ENCODE measurements around the gene CLOCK.

The CLOCK gene

DNA sequence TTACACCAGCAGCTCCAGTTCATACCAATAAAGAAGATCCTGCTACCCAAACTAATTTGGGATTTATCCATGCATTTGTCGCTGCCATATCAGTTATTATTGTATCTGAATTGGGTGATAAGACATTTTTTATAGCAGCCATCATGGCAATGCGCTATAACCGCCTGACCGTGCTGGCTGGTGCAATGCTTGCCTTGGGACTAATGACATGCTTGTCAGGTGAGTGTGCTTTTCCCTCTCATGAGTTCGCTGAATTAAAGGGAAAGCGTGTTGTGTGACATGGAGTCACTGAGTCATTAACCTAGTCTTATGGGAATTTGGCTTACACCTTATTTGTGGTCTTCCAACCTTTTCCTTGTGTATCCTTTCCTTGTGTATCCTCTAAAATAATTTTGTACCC is 135.1 kb downstream of the CLOCK start:
- DNase-seq (ENCODE audit: low spot score), result no peak

DNA sequence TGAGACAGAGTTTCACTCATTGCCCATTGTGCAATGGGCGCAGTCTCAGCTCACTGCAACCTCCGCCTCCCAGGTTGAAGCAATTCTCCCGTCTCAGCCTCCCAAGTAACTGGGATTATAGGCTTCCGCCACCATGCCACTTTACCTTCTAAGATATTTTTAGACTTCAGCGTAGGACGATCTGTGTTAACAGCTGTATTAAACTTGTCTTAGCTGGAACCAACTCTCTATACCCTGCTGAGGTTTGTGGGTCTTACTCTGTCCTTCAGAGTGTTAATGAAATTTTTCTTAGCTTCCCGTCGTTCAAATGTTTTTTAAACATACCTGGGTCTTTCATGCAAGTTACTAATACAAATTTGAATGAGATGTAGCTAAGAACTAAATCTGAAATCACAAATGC is 136.3 kb downstream of the CLOCK start:
- DNase-seq (ENCODE audit: low spot score), result no peak

DNA sequence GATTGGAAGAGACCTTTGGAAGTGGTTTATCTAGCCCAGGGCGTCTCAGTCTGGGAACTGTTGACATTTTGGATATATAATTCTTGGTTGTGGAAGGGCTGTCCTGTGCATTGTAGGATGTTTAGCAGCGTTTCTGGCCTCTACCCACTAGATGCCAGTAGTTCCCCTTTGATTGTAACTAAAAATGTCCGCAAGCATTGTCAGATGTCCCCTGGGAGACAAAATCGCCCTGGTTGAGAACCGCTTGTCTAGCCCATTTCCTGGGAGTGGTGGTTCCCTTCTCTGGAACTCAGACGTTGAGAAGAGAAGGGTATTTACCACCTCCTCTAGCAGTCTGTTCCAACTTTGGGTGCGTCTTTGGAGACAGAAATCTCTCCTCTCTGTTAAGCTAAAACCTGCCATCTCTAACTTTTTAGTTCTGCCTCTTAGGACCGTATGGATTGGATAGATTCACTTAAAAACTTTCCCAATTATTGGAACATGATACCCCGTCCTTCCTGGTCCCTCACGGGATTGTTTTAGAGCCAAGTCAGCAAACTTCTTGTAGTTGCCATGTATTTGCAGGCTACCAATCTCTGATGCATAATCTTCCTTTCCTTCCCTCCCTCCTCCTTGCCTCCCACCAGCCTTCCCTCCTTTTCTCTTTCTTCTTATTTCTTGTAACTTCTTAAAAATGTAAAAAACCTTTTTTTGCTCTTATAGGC is 137.1 kb downstream of the CLOCK start:
- DNase-seq (ENCODE audit: low spot score), result no peak

DNA sequence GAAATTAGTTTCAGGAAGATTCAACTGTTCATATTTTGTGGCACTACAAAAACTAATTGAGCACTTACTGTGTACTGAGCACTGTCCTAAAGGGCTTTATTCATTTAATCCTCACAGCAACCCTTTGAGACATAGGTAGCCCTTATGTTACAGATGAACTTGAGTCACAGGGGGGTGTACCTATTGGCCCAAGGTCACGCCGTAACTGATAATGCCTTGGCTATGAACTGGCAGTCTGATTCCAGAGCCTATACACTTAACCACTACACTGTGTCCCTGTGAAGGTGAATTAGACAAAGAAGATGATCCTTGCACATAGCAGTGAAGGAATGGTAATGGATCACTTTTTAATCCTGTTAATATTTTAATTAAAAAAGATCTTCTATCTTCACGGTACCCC is 138.9 kb downstream of the CLOCK start:
- no peak for DNase-seq (ENCODE audit: low spot score)

DNA sequence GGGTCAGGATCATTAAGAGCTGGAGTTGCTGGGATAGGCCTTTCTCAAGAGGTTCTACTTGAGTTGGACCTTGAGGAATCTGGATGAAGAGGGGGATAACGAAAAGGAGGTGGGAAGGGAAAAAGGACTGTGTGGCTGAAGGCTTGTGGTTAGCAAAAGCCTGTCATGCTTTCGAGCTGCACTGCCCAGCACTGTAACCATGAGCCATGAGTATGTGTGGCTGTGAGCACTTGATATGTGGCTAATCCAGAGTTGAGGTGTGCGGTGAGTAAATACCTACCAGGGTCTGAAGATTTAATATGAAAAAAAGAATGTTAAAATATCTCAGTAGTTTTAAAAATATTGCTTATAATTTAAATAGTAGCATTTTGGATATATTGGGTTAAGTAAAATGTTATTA is 139.6 kb downstream of the CLOCK start:
- DNase-seq (ENCODE audit: low spot score), result no peak

DNA sequence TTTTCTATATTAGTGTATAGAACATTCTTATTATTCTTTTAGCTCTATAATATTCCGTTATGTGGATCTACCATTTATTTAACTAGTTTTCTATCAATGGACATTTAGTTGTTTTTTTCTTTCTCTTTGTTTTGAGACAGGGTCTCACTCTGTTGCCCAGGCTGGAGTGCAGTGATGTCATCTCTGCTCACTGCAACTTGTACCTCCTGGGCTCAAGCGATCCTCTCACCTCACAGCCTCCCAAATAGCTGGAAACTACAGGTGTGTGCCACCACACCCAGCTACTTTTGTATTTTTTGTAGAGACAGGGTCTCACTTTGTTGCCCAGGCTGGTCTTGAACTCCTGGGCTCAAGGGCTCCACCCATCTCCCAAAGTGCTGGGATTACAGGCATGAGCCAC is 140.2 kb downstream of the CLOCK start:
- DNase-seq (ENCODE audit: low spot score), result no peak

DNA sequence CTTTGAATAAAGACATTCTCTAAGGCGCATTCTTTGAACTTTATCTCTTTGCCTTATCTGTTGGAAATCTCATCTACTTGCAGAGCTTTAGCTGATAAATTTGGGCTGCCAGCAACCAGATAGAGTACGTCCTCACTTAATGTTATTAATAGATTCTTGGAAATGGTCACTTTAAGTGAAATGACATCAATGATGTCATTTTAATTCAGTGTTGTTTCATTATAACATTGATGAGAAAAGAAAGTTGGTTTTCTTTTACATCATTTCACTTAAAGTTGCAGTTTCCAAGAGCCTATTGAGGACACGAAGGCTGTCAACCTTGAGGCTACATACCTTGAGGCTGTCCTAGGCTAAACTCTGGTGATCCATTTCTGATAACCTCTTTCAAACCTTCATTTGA is 141.6 kb downstream of the CLOCK start:
- DNase-seq (ENCODE audit: low spot score), result no peak

DNA sequence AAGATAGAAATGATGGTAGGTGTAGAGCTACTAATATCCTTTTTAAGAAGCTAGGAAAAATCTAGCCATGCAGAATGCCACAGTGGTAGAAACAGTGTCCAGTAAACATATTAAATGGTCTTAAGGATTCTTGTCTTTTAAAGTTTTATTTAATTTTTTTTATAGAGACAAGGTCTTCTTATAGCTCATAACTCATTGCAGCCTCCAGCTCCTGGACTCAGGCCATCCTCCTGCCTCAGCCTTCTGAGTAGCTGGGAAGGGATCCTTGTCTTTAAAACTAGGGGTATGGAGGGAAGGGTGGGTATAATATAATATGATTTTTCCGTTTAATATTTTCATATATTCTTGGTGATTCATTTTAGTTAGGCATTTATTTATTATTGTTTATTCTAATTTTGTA is 147.1 kb downstream of the CLOCK start:
- no peak for DNase-seq (ENCODE audit: low spot score)

DNA sequence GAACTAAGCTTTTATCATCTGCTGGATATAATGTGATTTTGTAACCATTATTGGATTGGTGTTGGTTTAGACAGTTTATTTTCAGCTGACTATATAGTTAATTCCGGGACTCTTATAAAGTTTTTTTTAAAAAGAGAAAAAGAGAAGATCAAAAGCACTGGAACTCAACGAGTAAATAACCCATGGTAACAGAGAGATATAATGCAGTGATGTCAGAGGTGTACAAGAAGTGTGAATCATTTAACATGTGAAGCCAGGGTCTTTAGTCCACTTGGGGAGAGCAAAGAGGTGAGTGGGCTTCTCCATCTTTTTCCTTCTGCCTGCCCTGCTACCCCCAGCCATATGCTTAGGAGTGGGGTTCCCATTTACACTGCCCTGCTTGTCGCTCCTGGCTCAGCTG is 147.7 kb downstream of the CLOCK start:
- DNase-seq (ENCODE audit: low spot score), result no peak

DNA sequence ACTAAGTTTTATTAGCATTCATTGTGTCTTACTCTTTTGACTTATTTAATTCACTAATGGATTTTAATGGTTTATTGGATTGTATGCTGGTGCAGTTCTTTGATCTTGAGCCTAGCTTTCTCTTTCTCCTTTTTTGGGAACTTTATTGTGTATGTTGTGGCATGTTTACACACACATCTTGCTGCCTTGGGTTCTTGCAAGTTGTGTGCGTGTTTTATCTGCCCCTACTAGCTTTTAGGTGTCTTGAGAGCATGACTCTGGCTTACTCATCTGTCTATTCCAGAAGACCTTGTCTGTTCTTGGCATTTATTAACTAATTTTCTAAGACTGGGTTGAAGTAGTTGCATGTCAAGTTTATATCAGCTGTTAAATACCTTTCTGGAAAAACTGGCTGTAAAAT is 148.2 kb downstream of the CLOCK start:
- DNase-seq (ENCODE audit: low spot score), result peak; percentile 39

DNA sequence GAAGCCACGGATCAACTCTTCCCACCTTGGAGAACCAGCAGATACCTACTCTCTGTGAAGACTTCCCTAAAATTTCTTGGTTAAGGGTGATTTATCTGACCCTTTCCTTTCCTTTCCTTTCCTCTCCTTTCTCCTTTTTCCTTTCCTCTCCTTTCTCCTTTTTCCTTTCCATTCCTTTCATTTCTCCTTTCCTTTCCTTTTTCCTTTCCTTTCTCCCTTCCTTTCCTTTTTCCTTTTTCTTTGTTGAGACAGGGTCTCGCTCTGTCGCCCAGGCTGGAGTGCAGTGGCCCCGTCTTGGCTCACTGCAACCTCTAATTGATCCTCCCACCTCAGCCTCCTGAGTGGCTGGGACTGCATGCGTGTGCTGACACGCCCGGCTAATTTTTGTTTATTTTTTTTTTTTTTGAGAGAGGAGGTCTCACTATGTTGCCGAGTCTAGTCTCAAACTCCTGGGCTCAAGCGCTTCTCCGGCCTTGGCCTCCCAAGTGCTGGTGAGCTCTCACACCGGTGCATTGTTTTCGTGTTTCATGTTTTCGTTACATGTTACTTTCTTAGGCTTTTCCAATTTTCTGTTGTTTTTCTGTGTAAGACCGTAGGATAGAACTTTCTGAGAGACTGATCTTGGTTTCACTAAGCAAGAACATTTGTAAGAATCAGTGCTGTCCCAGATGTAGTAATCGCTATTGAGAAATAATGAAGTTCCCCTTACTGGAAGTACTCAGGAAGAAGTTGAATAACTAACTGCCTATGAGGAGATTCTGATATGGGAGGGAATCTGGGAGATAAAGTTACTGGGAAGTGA is 149.0 kb downstream of the CLOCK start:
- no peak for DNase-seq (ENCODE audit: low spot score)

DNA sequence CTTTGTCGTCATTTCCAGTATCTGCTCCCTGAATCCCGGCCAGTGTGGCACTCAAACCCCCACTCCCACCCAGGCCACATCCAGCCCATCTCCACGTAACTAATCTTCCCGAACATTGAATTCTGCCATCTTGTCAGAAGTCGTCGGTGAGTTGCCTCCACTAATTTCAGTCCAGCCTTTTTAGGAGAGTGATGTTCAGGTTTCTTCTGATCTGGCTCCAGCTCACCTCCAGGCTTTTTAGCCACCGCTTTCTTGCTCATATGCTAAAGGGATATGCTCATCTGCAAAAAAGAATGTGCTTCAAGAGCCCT is 149.6 kb downstream of the CLOCK start:
- no peak for DNase-seq (ENCODE audit: low spot score)

DNA sequence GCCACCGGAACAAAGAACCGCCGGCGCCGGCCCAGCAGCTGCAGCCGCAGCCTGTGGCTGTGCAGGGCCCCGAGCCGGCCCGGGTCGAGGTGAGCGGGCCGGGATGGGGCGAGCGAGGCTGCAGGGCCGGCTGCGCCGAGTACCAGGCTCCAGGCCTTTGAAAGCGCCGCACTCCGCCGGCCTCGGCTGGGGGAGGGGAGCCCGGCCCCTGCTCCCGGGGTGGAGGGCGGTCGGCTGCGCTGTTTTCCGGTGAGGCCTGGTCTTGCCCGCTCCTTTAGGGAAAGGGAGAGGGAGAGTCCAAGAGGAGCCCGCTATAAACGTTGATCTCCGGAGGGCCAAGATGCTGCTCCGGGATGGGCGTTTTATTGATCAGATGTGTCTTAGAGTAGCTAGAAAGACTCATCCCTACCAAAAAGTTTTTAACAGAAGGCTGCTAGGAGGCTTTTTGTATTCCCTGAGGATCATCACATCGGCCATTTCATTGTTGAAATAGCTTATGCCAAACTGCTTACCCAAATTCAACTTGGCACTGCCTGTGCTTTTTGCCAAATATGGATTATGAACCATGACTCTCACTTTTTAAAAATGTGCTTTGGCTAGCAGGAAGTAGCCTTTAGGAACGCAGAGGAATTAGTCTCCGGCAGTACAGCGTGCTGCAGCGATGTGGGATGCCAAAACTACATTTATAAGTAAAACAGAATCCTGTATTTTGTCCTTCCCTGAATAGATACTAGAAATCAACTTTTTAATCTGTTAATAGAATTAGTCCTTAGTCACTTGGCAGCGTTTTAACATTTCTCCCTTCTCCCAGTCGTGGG is 150.2 kb downstream of the CLOCK start:
- DNase-seq (ENCODE audit: low spot score), result peak; percentile 46

DNA sequence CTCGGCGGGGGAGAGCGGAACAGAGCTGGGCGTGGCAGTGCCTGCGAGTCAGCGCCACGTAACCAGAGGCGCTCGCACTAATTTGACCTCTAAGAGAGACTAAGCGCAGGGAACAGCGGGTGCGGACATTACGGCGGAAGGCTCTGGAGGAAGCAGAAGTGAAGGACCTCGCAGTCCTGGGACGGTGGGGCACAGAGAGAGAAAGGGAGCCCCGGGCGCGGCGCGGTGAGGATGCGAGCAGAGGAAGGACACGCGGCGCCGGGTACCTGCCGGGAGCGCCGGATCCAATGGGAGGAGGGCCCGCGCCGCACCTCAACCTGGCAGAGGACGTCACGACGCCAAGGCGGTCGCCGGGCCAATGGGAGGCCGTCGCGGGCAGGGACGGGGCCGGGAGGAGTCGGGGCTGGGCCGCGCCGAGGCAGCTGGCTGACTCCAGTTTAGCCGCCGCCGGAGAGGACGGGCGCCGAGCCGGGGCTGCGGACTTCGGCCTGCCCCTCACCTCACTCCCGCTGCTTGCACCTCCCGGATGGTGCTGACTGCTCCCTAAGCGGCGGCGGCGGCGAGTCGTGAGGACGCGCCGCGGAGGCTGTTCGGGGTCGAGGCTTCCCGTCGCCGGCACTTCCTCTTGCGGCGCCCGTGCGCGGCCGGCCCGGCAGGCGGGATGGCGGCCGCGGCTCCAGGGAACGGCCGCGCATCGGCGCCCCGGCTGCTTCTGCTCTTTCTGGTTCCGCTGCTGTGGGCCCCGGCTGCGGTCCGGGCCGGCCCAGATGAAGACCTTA is 151.0 kb downstream of the CLOCK start, which contains the start of gene TMEM165:
TSS of gene TMEM165 (plus strand) at position 429 of the 779 bp plus-strand sequence. CDS start at position 662, 233 bp downstream.
- peak; percentile 91 for DNase-seq (ENCODE audit: low spot score)

DNA sequence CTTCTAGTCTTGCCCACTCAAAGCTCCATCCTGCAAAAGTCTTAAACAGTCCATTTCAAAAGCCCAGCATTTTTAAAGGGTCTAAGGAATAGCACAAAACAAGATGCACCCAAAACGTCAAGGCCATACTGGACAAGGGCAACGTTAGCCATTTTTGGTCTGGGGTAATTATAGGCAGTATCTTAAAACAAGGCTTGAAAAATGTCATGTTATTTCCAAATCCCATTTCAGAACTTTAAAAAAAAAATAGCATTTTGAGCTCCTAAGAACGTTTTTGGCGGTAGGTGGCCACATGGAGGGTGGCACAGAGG is 151.5 kb downstream of the CLOCK start:
- DNase-seq (ENCODE audit: low spot score), result no peak

DNA sequence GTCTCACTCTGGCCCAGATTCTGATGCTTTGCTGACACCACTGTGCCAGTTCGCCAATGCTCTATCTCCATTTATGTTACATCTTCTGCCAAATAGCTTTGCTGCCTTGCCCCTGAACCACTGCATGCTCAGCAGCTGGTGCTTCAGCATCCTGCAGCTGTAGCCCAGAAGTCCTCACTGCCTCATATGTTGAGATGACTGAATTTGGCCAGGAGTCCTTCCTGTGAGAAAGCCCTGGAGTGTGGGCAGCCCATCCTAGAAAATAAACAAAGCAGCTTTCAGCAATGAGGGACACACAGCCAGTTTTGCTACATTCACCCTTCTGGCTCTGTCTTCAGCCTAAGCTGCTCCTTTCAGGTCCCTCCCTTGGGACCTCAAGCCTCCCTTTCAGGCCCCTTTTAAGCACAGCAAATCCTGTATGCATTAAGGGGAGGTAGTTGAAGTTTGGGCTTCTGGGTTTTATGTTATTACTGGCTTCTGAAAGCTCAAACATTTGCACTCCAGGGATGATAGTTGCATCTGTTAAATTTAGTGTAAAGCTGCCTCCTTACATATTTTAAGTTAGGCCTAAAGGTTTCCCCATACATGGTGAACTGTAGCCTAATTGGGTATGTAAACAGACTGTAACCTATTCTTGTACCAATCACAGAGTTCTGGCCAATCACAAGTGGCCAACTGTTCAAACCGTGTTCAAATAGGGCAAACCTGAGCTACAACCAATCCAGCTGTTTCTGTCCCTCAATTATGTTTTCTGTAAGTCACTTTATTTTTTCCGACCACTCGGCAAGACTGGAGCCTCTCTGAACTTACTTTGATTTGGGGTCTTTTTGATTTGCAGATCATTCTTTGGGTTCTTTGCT is 153.0 kb downstream of the CLOCK start:
- peak; percentile 52 for DNase-seq (ENCODE audit: low spot score)

DNA sequence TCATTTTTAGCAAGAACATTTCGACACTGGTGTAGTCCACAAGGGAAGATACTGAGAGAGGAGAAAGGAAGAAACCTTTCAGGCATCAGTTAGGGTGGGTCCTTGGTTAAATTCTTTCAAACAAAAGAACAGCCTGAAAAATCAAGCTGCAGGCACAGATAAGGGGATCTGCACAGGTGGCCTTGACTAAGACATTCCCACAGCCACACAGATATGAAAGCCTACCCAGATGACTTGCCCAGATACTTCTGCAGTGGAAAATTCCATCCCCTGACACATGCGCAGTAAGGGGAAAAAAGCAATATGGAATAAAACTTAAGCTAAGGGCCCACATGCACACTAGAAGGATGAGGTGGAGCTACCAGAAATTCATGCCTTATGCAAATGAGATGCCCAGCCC is 159.9 kb downstream of the CLOCK start:
- DNase-seq (ENCODE audit: low spot score), result no peak

DNA sequence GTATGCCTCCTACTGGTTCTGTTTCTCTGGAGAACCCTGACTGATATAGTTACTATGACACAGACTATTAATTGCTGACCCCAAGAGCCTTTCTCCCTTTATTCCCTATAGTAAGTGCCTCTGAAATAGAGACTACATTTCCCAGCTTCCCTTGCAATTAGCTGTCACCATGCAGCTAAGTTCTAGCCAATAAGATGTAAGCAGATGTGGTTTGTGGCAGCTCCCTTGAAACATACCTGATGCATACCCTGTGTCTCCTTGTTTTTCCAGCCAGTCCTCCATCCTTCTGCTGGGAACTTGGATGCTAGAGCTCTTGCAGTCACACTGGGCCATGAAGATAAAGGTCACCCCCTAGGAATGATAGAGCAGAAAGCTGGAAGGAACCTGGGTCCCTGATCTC is 160.6 kb downstream of the CLOCK start:
- peak; percentile 41 for DNase-seq (ENCODE audit: low spot score)

DNA sequence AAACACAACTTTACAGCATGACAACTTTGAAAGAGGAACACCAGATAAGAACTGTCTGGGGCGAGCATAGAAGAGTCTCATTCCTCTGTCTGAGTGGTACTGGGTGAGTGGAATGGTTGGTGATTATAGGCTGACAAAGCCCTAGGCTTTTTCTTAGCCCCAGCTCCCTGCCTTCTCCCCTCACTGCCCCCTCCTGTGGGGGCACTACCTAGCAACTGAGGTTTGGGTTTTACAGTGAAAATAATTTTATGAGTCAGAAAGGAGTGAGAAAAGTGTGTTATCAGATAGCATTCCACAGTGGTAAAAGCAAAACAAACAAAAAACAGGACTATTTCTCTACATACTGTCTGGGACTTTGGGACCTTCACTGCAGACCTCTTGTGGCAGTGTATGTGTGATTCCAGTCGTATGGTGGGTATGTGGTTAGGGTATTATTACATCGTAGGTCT is 161.5 kb downstream of the CLOCK start:
- no peak for DNase-seq (ENCODE audit: low spot score)

DNA sequence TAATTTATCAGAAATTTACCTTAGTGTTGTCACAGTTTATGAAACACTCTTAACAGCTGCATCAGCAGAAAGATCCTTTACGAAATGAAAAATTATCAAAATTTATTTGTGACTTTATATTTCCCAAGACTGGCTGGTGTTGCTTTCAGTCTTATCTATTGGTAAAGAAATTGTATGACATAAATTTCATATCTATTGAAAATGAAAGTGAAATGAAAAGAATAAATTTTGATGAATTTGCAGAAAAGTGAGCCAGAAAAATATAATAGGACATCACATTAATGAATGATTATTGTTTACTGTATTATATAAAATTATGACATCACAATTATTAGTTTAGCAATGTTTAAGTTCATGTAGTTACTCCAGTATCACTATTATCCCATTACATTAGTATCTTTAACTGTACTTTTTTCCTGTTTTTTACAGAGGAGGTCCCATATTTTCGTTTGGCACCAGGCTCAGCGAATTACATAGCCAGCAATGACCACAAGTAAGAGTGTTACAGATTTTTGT is 164.2 kb downstream of the CLOCK start:
- no peak for DNase-seq (ENCODE audit: low spot score)

DNA sequence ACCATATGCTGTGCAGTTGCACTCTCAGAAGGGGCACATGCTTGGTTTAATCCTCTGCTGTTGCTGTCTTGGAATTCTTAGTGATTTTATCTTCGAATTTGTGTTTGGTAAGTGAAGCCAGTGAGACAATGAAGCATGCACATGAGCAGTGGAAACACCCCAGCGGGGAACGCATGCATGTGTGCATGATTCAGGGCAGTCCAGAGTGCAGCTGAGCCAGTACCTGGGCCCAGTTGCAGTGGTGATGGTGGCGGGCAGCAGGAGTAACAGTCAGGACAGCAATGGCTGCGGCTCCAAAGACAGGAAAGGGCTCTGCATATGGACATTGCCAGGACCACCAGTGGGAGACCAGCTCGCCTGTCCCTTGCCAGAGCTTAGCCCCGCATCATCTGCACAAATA is 165.2 kb downstream of the CLOCK start:
- no peak for DNase-seq (ENCODE audit: low spot score)

Data from AG08396 (cell line).